Lung (tissue), 12 donors: ENCODE data around the gene SCYGR6. TPM values are rescaled to one million over a fixed set of nuclear protein-coding genes. Genes with fewer than 3 reads are reported as not detected.
A peak's percentile ranks its signal among the peaks of the same experiment; 100 is the strongest.
"Not testable (repeated sequence)": the region's sequence is repeated elsewhere in the genome, so short reads cannot be mapped to it uniquely, and the experiment has no call there.

Experiments
- ATAC-seq: fragments of 200-7000 bp; cut with Tn5 transposase; one replicate; pipeline ENCODE4 v1.9.1; 2020; ENCODE audit warnings: moderate number of reproducible peaks; ENCODE audit not compliant: insufficient read depth, low FRiP score
- DNase-seq, 3 donors: peaks; one replicate each; pipeline ENCODE4 v3.0.0-alpha.2; 2013 to 2017
- H3K27ac ChIP-seq, 2 donors: one replicate each; pipeline ENCODE4 v1.5.1; 2013; ENCODE audit warnings: mild to moderate bottlenecking in 2 of 2, moderate library complexity in 2 of 2, control low read depth in 1 of 2, inconsistent platforms in 1 of 2, low read depth in 1 of 2, low read length in 1 of 2
- H3K27me3 ChIP-seq, 3 donors: one replicate each; pipeline ENCODE4 v1.5.1; 2013; ENCODE audit warnings: low read length in 2 of 3; ENCODE audit not compliant: control insufficient read depth in 3 of 3, insufficient read depth in 3 of 3
- H3K36me3 ChIP-seq, 4 donors: one replicate each; pipeline ENCODE4 v1.5.1; 2013; ENCODE audit warnings: low read length in 4 of 4, mild to moderate bottlenecking in 1 of 4, moderate library complexity in 1 of 4; ENCODE audit not compliant: control insufficient read depth in 4 of 4, insufficient read depth in 4 of 4
- H3K4me1 ChIP-seq, 5 donors: one replicate each; pipeline ENCODE4 v1.5.1; 2013; ENCODE audit warnings: low read length in 5 of 5, mild to moderate bottlenecking in 2 of 5, moderate library complexity in 1 of 5; ENCODE audit not compliant: control insufficient read depth in 5 of 5, insufficient read depth in 5 of 5
- H3K4me3 ChIP-seq: one replicate; pipeline ENCODE4 v1.5.1; 2013; ENCODE audit warnings: mild to moderate bottlenecking, control low read depth, moderate library complexity
- H3K9ac ChIP-seq, 2 donors: one replicate each; pipeline ENCODE4 v1.5.1; 2013; ENCODE audit warnings: low read length in 2 of 2, control low read depth in 1 of 2; ENCODE audit not compliant: insufficient read depth in 1 of 2
- H3K9me3 ChIP-seq, 4 donors: one replicate each; pipeline ENCODE4 v1.5.1; 2013; ENCODE audit warnings: low read length in 3 of 4, mild to moderate bottlenecking in 1 of 4, moderate library complexity in 1 of 4; ENCODE audit not compliant: control insufficient read depth in 4 of 4, insufficient read depth in 3 of 4
- CTCF ChIP-seq: IDR thresholded peaks from 2 replicates; pipeline ENCODE4 v1.5.1; 2012; ENCODE audit warnings: mild to moderate bottlenecking; ENCODE audit errors: control extremely low read depth, extremely low read depth
- WGBS, 2 donors: extraction: QIAGEN DNeasy Blood & Tissue Kit; methylation state at CpG; one replicate each; pipeline ENCODE4 v1.1.7; 2013; 5-methylcytosine and 5-hydroxymethylcytosine counted together
- polyA plus RNA-seq, 2 donors: library from polyadenylated mRNA; stranded (reverse); fragments of 200-250 nt; gene quantifications; one replicate each; pipeline ENCODE4 v1.2.1, GENCODE V29; 2013
- total RNA-seq, 2 donors: library from RNA; depleted of rRNA in 1 of 2; stranded (reverse); fragments of >200 nt in 1 of 2; gene quantifications; one replicate each; pipeline ENCODE4 v1.2.1, GENCODE V29; 2014 to 2021
- donor health status: control.
- donor health status: control.
- donor health status: Bipolar disorder and iron deficiency.
- donor health status: healthy.
- donor health status: DM: yes; HTN: yes; CAD: no.

The SCYGR6 gene
- total and polyA plus RNA-seq, 4 donors: not detected

- H3K4me1 ChIP-seq: peaks cover 0 to 9% (median 0%) of the 10 kb centered on the region in 5 donors
- H3K27me3 ChIP-seq: no peaks in the 10 kb centered on the region
- H3K27ac ChIP-seq: no peak overlapping the region
- no peaks in the 10 kb centered on the region for H3K36me3 ChIP-seq
- peak overlapping the region in 1 of 2 donors; percentile 23 for H3K9ac ChIP-seq
- DNase-seq: peak in 2 of 3 donors; percentile 34 to 59
- no peak overlapping the region for H3K4me3 ChIP-seq
- 64 to 76% methylated on average over 6 of the region's 6 CpGs for WGBS, 2 donors
- no peak for ATAC-seq
- H3K9me3 ChIP-seq: no peaks in the 10 kb centered on the region
- no peak for TF ChIP-seq CTCF
These were observed 37.4 kb upstream of the SCYGR6 start for GRCh38 chr2:227761740-227762476.

GRCh38 chr2:227759411-227760118 lies 35.0 kb upstream of the SCYGR6 start:
- no peak for TF ChIP-seq CTCF
- ATAC-seq: no peak
- 73 to 74% methylated on average over 13 of the region's 13 CpGs for WGBS, 2 donors

GRCh38 chr2:227756261-227756660 lies 31.7 kb upstream of the SCYGR6 start:
- not testable (repeated sequence) for DNase-seq, ATAC-seq, H3K27ac ChIP-seq, H3K27me3 ChIP-seq, H3K9me3 ChIP-seq, H3K4me3 ChIP-seq, H3K4me1 ChIP-seq, H3K9ac ChIP-seq, H3K36me3 ChIP-seq
- 68 to 81% methylated on average over 4 of the region's 4 CpGs for WGBS, 2 donors

More at GRCh38 chr2:227759411-227760118, 35.0 kb upstream of the SCYGR6 start:
- DNase-seq: no peak
- Histone ChIP-seq H3K27me3 (no peaks in the 10 kb centered on the region), H3K4me1 (peaks cover 0 to 6% (median 0%) of the 10 kb centered on the region in 5 donors), H3K36me3 (no peaks in the 10 kb centered on the region), H3K4me3 (no peak overlapping the region), H3K27ac (no peak overlapping the region), H3K9me3 (no peaks in the 10 kb centered on the region), H3K9ac (no peak overlapping the region)

GRCh38 chr2:227748079-227748478 lies 23.5 kb upstream of the SCYGR6 start:
- ATAC-seq (no peak), DNase-seq (no peak)
- 71 to 82% methylated on average over 6 of the region's 6 CpGs for WGBS, 2 donors
- no peak for TF ChIP-seq CTCF
- no peaks in the 10 kb centered on the region for H3K4me1 ChIP-seq
- no peak overlapping the region for H3K9ac ChIP-seq
- no peaks in the 10 kb centered on the region for H3K9me3 ChIP-seq
- no peak overlapping the region for H3K4me3 ChIP-seq
- no peaks in the 10 kb centered on the region for H3K27me3 ChIP-seq
- H3K36me3 ChIP-seq: no peaks in the 10 kb centered on the region
- no peak overlapping the region for H3K27ac ChIP-seq
